ENCODE measurements around the gene CHST3.

The CHST3 gene

GRCh38 chr10:72043016-72043834, 79.0 kb downstream of the CHST3 start:
- no peak; the same call in 2 of the 3 replicates for ATAC-seq
- TF ChIP-seq ESRRG (CRISPR knock-in tag; IDR thresholded peaks at IDR 0.05): no peak
- TF ChIP-seq RARB (CRISPR knock-in tag; IDR thresholded peaks at IDR 0.05): no peak
- TF ChIP-seq GLIS3 (CRISPR knock-in tag; IDR thresholded peaks at IDR 0.05): no peak
- no peak for TF ChIP-seq CSDC2 (CRISPR knock-in tag; IDR thresholded peaks at IDR 0.05)
- TF ChIP-seq ZFP30 (CRISPR knock-in tag; IDR thresholded peaks at IDR 0.05): no peak
- TF ChIP-seq TCF4 (CRISPR knock-in tag; IDR thresholded peaks at IDR 0.05; ENCODE audit: borderline replicate concordance): no peak
- TF ChIP-seq TOX (CRISPR knock-in tag; IDR thresholded peaks at IDR 0.05; ENCODE audit: borderline replicate concordance): no peak
- no peak for TF ChIP-seq ISL1 (CRISPR knock-in tag; IDR thresholded peaks at IDR 0.05)

DNA sequence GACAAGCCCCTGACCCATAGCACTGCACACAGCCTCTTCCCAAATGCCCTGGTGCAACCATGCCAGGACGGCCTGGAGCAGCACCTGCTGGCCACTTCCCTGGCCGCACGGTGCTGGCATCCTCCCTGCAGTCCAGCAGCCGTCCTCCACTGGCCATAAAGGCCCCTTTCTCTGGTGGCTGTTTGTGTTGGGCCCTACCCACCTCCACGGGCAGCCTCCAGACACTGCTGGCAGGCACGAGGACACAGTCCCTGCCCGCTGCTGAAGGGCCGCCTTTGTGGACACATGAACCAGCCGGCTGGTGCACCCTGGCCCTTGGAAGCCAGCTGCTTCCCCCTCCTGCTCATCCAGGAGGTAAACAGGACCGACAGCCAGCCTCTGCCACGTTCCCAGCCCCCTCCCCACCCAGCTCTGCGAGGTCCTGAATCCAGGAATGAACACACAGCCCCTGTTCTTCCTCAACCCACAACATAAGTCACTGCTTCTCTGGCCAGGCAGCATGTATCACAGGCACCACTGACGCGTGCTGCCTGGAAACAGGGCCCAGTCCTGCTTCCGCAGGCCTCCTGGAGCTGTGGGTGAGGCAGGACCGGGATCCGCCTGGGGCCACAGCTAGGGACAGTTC, 80.3 kb downstream of the CHST3 start:
- peak; percentile 65 for ATAC-seq
- no peak for TF ChIP-seq OSR1 (CRISPR knock-in tag; IDR thresholded peaks at IDR 0.05)
- TF ChIP-seq, protein P1, sequence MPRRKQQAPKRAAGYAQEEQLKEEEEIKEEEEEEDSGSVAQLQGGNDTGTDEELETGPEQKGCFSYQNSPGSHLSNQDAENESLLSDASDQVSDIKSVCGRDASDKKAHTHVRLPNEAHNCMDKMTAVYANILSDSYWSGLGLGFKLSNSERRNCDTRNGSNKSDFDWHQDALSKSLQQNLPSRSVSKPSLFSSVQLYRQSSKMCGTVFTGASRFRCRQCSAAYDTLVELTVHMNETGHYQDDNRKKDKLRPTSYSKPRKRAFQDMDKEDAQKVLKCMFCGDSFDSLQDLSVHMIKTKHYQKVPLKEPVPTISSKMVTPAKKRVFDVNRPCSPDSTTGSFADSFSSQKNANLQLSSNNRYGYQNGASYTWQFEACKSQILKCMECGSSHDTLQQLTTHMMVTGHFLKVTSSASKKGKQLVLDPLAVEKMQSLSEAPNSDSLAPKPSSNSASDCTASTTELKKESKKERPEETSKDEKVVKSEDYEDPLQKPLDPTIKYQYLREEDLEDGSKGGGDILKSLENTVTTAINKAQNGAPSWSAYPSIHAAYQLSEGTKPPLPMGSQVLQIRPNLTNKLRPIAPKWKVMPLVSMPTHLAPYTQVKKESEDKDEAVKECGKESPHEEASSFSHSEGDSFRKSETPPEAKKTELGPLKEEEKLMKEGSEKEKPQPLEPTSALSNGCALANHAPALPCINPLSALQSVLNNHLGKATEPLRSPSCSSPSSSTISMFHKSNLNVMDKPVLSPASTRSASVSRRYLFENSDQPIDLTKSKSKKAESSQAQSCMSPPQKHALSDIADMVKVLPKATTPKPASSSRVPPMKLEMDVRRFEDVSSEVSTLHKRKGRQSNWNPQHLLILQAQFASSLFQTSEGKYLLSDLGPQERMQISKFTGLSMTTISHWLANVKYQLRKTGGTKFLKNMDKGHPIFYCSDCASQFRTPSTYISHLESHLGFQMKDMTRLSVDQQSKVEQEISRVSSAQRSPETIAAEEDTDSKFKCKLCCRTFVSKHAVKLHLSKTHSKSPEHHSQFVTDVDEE (CRISPR knock-in tag; IDR thresholded peaks at IDR 0.05): 0 out of 2 replicates have a peak, but pooled peaks have one; percentile 15

DNA sequence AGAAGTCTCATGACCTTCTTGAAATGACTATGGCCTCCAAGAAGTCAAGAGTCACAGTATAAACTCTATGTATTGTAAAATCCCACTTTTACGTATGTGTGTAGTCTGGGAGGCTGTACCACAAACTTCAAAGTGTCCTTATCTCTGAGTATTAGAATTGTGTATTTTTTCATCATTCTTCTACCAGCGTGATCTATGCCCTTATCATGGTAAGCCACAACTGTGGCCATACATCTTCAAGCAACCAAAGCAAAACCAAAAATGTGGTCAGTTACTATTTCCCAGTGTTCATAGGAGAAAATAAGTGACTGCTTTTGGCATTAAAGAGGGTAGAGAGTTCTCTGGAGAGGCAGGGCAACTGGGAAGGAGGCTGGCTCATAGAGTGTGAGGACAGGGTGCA, 81.4 kb downstream of the CHST3 start:
- TF ChIP-seq ZFP3 (CRISPR knock-in tag; IDR thresholded peaks at IDR 0.05) (no peak), ZNF565 (CRISPR knock-in tag; conservative IDR thresholded peaks at IDR 0.05; ENCODE audit: low read depth) (no peak), TOX (CRISPR knock-in tag; IDR thresholded peaks at IDR 0.05; ENCODE audit: borderline replicate concordance) (no peak), BACH2 (CRISPR knock-in tag; IDR thresholded peaks at IDR 0.05; ENCODE audit: borderline replicate concordance) (no peak), SNAI2 (CRISPR knock-in tag; IDR thresholded peaks at IDR 0.05) (no peak), ZNF8 (CRISPR knock-in tag; IDR thresholded peaks at IDR 0.05) (no peak), PPARA (CRISPR knock-in tag; IDR thresholded peaks at IDR 0.05; ENCODE audit: borderline replicate concordance) (no peak), ESRRG (CRISPR knock-in tag; IDR thresholded peaks at IDR 0.05) (no peak), OSR1 (CRISPR knock-in tag; IDR thresholded peaks at IDR 0.05) (no peak), CSDC2 (CRISPR knock-in tag; IDR thresholded peaks at IDR 0.05) (no peak), ZNF70 (CRISPR knock-in tag; IDR thresholded peaks at IDR 0.05) (no peak), TCF4 (CRISPR knock-in tag; IDR thresholded peaks at IDR 0.05; ENCODE audit: borderline replicate concordance) (no peak), RARB (CRISPR knock-in tag; IDR thresholded peaks at IDR 0.05) (no peak), ARNTL (CRISPR knock-in tag; IDR thresholded peaks at IDR 0.05; ENCODE audit: borderline replicate concordance, low read depth) (no peak)
- TF ChIP-seq, protein P1 (CRISPR knock-in tag; IDR thresholded peaks at IDR 0.05): no peak
- TF ChIP-seq, protein P2, sequence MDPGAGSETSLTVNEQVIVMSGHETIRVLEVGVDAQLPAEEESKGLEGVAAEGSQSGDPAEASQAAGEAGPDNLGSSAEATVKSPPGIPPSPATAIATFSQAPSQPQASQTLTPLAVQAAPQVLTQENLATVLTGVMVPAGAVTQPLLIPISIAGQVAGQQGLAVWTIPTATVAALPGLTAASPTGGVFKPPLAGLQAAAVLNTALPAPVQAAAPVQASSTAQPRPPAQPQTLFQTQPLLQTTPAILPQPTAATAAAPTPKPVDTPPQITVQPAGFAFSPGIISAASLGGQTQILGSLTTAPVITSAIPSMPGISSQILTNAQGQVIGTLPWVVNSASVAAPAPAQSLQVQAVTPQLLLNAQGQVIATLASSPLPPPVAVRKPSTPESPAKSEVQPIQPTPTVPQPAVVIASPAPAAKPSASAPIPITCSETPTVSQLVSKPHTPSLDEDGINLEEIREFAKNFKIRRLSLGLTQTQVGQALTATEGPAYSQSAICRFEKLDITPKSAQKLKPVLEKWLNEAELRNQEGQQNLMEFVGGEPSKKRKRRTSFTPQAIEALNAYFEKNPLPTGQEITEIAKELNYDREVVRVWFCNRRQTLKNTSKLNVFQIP (CRISPR knock-in tag; IDR thresholded peaks at IDR 0.05; ENCODE audit: borderline replicate concordance, low read depth): no peak
- no peak for ATAC-seq

All from SK-N-SH treated with all-trans-retinoic acid at 6 μM for 48 hours (cell line).